GM12891 (cell line): ENCODE measurements around the gene SUPV3L1.

Experiments
- PAX5 ChIP-seq: IDR thresholded peaks from 2 replicates; pipeline ENCODE4 v1.6.1; 2011; ENCODE audit warnings: low read length, moderate library complexity, mild to moderate bottlenecking; ENCODE audit not compliant: insufficient read depth, severe bottlenecking
- POLR2A ChIP-seq: IDR thresholded peaks from 2 replicates; pipeline ENCODE4 v1.6.1; 2011; ENCODE audit warnings: low read depth, low read length, control low read depth
- POLR2AphosphoS5 ChIP-seq: IDR thresholded peaks from 2 replicates; pipeline ENCODE4 v1.6.1; 2011; ENCODE audit warnings: low read depth, low read length, control low read depth
- POU2F2 ChIP-seq: IDR thresholded peaks from 2 replicates; pipeline ENCODE4 v1.6.1; 2011; ENCODE audit warnings: low read depth, mild to moderate bottlenecking, control low read depth, low read length, moderate library complexity
- SPI1 ChIP-seq: IDR thresholded peaks from 2 replicates; pipeline ENCODE4 v1.6.1; 2011; ENCODE audit warnings: low read depth, low read length, control low read depth
- TAF1 ChIP-seq: IDR thresholded peaks from 2 replicates; pipeline ENCODE4 v1.6.1; 2011; ENCODE audit warnings: low read depth, low read length, control low read depth

- TF ChIP-seq TAF1 (no peak), POLR2A (no peak), POLR2AphosphoS5 (no peak), SPI1 (no peak), POU2F2 (no peak), PAX5 (no peak)
Observed at GRCh38 chr10:69146759-69147158, 33.3 kb upstream of the SUPV3L1 start.
